ENCODE data around the gene SLC39A8.

- no peak for TF ChIP-seq CTCF (IDR thresholded peaks at IDR 0.05)
- no peak for TF ChIP-seq USF1 (IDR thresholded peaks at IDR 0.05; ENCODE audit: borderline replicate concordance, low read depth)
- TF ChIP-seq JUND (IDR thresholded peaks at IDR 0.05): no peak
- no peak for TF ChIP-seq GABPA (IDR thresholded peaks at IDR 0.05; ENCODE audit: low read depth)
- no peak for TF ChIP-seq TAF1 (IDR thresholded peaks at IDR 0.05; ENCODE audit: borderline replicate concordance, low read depth, low read length)
- TF ChIP-seq EZH2phosphoT487 (IDR thresholded peaks at IDR 0.05; ENCODE audit: borderline replicate concordance, low read depth): no peak
- TF ChIP-seq NFIC (IDR thresholded peaks at IDR 0.05; ENCODE audit: borderline replicate concordance): no peak
- no peak for TF ChIP-seq TEAD4 (IDR thresholded peaks at IDR 0.05; ENCODE audit: borderline replicate concordance, insufficient read depth)
- TF ChIP-seq REST (IDR thresholded peaks at IDR 0.05; ENCODE audit: low read depth, low read length): no peak
- TF ChIP-seq MXI1 (IDR thresholded peaks at IDR 0.05; ENCODE audit: low read depth, low read length): no peak
- no peak for TF ChIP-seq SIN3A (IDR thresholded peaks at IDR 0.05; ENCODE audit: borderline replicate concordance, low read depth, low read length)
- no peak for TF ChIP-seq CHD2 (IDR thresholded peaks at IDR 0.05; ENCODE audit: low read length, partially characterized antibody)
Observed at GRCh38 chr4:102250341-102250740, 94.9 kb downstream of the SLC39A8 start.
